ENCODE measurements around the gene MAN2C1.
"Not testable (repeated sequence)": the region's sequence is repeated elsewhere in the genome, so short reads cannot be mapped to it uniquely, and the experiment has no call there.

DNA sequence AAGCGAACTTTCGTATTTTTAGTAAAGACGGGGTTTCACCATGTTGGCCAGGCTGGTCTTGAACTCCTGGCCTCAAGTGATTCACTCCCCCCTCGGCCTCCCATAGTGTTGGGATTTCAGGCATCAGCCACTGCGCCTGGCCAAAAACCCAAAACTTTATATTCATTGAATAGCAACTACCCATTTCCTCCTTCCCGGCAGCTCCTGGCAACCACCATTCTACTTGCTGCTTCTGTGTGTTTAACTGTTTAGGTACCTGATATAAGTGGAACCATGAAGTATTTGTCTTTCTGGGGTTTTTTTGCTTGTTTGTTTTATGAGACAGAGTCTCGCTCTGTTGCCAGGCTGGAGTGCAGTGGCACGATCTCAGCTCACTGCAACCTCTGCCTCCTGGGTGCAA, 24.5 kb downstream of the MAN2C1 start:
- TF ChIP-seq, protein P1, sequence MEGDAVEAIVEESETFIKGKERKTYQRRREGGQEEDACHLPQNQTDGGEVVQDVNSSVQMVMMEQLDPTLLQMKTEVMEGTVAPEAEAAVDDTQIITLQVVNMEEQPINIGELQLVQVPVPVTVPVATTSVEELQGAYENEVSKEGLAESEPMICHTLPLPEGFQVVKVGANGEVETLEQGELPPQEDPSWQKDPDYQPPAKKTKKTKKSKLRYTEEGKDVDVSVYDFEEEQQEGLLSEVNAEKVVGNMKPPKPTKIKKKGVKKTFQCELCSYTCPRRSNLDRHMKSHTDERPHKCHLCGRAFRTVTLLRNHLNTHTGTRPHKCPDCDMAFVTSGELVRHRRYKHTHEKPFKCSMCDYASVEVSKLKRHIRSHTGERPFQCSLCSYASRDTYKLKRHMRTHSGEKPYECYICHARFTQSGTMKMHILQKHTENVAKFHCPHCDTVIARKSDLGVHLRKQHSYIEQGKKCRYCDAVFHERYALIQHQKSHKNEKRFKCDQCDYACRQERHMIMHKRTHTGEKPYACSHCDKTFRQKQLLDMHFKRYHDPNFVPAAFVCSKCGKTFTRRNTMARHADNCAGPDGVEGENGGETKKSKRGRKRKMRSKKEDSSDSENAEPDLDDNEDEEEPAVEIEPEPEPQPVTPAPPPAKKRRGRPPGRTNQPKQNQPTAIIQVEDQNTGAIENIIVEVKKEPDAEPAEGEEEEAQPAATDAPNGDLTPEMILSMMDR (IDR thresholded peaks at IDR 0.05) = not testable (repeated sequence)
- not testable (repeated sequence) for TF ChIP-seq ZFX (IDR thresholded peaks at IDR 0.05; ENCODE audit: borderline replicate concordance)
